Caco-2 (cell line): ENCODE data around the gene NTN5. TPM values are rescaled to one million over a fixed set of nuclear protein-coding genes. Genes with fewer than 3 reads are reported as not detected.
A peak's percentile ranks its signal among the peaks of the same experiment; 100 is the strongest.

Experiments
- BruUV-seq: library from RNA; stranded (reverse); fragments of 400-500 nt; replicated peaks from 2 replicates; lab custom pipeline; 2021; lab: Mats Ljungman, UMichigan
- CTCF ChIA-PET: fragments of 300-600 bp; sonication (Branson Sonifier 250); formaldehyde crosslinking; loops from one replicate; lab custom pipeline; 2022; ENCODE audit warnings: antibody characterized with exemption; lab: Charles Lee
- POLR2A ChIA-PET: fragments of 300-600 bp; sonication (Branson Sonifier 250); formaldehyde crosslinking; loops from one replicate; lab custom pipeline; 2022; ENCODE audit warnings: antibody characterized with exemption; lab: Charles Lee
- DNase-seq, 2 experiments: peaks; one replicate each; pipeline versions ENCODE4 v3.0.0 to v3.0.0-alpha.2; 2020 to 2022
- H3K27me3 ChIP-seq: replicated peaks from 2 replicates; pipeline ENCODE4 v1.6.0; 2011; ENCODE audit warnings: low read length; ENCODE audit not compliant: control insufficient read depth, insufficient read depth
- H3K36me3 ChIP-seq: 2 replicates; pipeline ENCODE4 v1.5.1; 2011; ENCODE audit warnings: low read length; ENCODE audit not compliant: control insufficient read depth, insufficient read depth
- H3K4me1 ChIP-seq: fragments of 250-450 bp; sonication (Bioruptor Pico); 2 replicates; pipeline ENCODE4 v1.5.1; 2020; ENCODE audit warnings: mild to moderate bottlenecking
- H3K4me3 ChIP-seq: 2 replicates; pipeline ENCODE4 v1.5.1; 2011; ENCODE audit warnings: low read depth, mild to moderate bottlenecking, control low read depth, low read length
- H3K9me3 ChIP-seq: fragments of 250-450 bp; sonication (Bioruptor Pico); 2 replicates; pipeline ENCODE4 v1.5.1; 2020; ENCODE audit warnings: mild to moderate bottlenecking, moderate library complexity
- H3K27ac Mint-ChIP-seq: one replicate; pipeline ENCODE4 v1.8.0; 2022; ENCODE audit warnings: mixed read lengths; ENCODE audit not compliant: unreplicated experiment
- H3K27me3 Mint-ChIP-seq: one replicate; pipeline ENCODE4 v1.8.0; 2022; ENCODE audit warnings: mixed read lengths; ENCODE audit not compliant: insufficient read depth, unreplicated experiment
- H3K36me3 Mint-ChIP-seq: one replicate; pipeline ENCODE4 v1.8.0; 2022; ENCODE audit warnings: mild to moderate bottlenecking, mixed read lengths; ENCODE audit not compliant: insufficient read depth, unreplicated experiment
- H3K4me1 Mint-ChIP-seq: one replicate; pipeline ENCODE4 v1.8.0; 2022; ENCODE audit warnings: low read depth, mixed read lengths; ENCODE audit not compliant: unreplicated experiment
- H3K4me3 Mint-ChIP-seq: one replicate; pipeline ENCODE4 v1.8.0; 2022; ENCODE audit warnings: mild to moderate bottlenecking, moderate library complexity, mixed read lengths; ENCODE audit not compliant: unreplicated experiment
- H3K9me3 Mint-ChIP-seq: one replicate; pipeline ENCODE4 v1.8.0; 2022; ENCODE audit warnings: mixed read lengths; ENCODE audit not compliant: unreplicated experiment
- intact Hi-C: fragments of 100-400 bp; cut with micrococcal nuclease; formaldehyde crosslinking; loops from one replicate; pipeline ENCODE4 v1.10.0; 2022; ENCODE audit not compliant: unreplicated experiment
- total RNA-seq: library from RNA; stranded (reverse); gene quantifications from 2 replicates; pipeline ENCODE4 v1.2.3, GENCODE V29; 2022
- TF ChIP-seq, protein P1 (sequence below), 2 experiments: fragments of 200-600 bp in 1 of 2; IDR thresholded peaks; 1 replicate in 1 of 2; 2 replicates in 1 of 2; pipeline versions ENCODE4 v1.5.1 to v1.8.0; 2011 to 2022; ENCODE audit warnings: antibody characterized with exemption in 1 of 2, control low read depth in 1 of 2, inconsistent platforms in 1 of 2, low read depth in 1 of 2, low read length in 1 of 2, mild to moderate bottlenecking in 1 of 2, moderate library complexity in 1 of 2; ENCODE audit not compliant: insufficient read depth in 1 of 2, severe bottlenecking in 1 of 2, unreplicated experiment in 1 of 2

NTN5 gene
- total RNA-seq, 1 experiment from 2014 or later = 0.34 TPM

DNA sequence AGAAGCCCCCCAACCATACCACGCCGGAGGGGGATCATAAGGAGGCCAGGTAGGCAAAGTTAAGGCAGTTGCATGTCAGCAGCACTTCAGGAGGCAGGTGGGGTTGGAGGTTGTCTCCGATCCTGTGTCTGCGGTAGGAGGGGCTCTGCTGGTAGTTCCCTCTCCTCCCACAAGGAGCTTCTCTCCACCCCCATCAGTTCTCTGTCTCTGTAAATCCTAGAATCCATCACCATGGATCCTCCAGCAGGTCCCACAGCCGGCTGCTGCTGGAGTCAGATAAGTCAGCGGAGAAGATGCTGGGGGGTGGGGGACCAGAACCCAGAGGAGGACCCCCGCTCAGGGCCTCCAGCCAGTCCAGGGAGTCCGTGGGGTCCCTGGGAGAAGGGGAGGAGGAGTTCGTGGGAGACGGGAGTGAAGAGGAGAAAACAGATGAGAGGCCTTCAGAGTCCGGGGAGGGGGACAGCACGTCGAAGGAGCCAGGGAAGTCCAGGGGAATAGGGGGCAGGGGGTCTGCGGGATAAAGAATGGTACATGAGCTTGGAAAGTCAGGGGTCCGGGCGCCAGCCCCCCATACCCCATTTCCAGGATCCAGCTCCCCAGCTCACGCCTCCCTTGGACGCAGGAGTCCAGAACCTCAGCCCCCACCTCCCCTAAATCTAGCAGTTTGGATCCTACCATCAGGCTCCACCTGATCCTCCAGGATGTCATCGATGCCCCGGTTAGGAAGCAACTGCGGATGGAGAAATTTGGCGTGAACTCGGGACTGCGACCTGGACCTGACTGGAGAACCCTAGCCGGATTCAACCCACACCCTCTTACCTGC, 40.4 kb upstream of the NTN5 start:
- H3K4me3 ChIP-seq = peak overlapping the region; percentile 74
- Mint-ChIP-seq H3K4me1 (peaks cover 25% of the 10 kb centered on the region), H3K36me3 (peaks cover 27% of the 10 kb centered on the region), H3K27ac (peak overlapping the region; percentile 90), H3K9me3 (no peaks in the 10 kb centered on the region), H3K27me3 (no peaks in the 10 kb centered on the region), H3K4me3 (peak overlapping the region; percentile 84)
- no peaks in the 10 kb centered on the region for H3K27me3 ChIP-seq
- H3K9me3 ChIP-seq = peaks cover 7% of the 10 kb centered on the region; the same call in 1 of the 2 replicates
- H3K36me3 ChIP-seq = no peaks in the 10 kb centered on the region
- intact Hi-C loops = loop anchor here (5.0 kb wide), 1 partner anchor 36 kb away; no protein-coding TSS in a partner anchor
- H3K4me1 ChIP-seq = peaks cover 16% of the 10 kb centered on the region
- TF ChIP-seq, protein P1, sequence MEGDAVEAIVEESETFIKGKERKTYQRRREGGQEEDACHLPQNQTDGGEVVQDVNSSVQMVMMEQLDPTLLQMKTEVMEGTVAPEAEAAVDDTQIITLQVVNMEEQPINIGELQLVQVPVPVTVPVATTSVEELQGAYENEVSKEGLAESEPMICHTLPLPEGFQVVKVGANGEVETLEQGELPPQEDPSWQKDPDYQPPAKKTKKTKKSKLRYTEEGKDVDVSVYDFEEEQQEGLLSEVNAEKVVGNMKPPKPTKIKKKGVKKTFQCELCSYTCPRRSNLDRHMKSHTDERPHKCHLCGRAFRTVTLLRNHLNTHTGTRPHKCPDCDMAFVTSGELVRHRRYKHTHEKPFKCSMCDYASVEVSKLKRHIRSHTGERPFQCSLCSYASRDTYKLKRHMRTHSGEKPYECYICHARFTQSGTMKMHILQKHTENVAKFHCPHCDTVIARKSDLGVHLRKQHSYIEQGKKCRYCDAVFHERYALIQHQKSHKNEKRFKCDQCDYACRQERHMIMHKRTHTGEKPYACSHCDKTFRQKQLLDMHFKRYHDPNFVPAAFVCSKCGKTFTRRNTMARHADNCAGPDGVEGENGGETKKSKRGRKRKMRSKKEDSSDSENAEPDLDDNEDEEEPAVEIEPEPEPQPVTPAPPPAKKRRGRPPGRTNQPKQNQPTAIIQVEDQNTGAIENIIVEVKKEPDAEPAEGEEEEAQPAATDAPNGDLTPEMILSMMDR (IDR thresholded peaks at IDR 0.05; ENCODE audit: insufficient read depth in 1 of 2, low read depth in 1 of 2, low read length in 1 of 2, severe bottlenecking in 1 of 2, unreplicated experiment in 1 of 2) = peak; percentile 31 to 35
- CTCF ChIA-PET = interaction anchor here (1.0 to 3.3 kb wide), 11 partner anchors 12 to 392 kb away, joined by 3 to 37 read pairs (median 6); partner anchors contain the start of genes CA11 and FUT2
- POLR2A ChIA-PET = interaction anchor here (0.6 to 1.7 kb wide), 9 partner anchors 12 to 280 kb away, joined by 3 to 12 read pairs (median 4); partner anchors contain the start of genes CA11, FUT2, PPP1R15A and RUVBL2
- BruUV-seq = TSS peak; percentile 25
- peak; percentile 56 to 64 for DNase-seq

DNA sequence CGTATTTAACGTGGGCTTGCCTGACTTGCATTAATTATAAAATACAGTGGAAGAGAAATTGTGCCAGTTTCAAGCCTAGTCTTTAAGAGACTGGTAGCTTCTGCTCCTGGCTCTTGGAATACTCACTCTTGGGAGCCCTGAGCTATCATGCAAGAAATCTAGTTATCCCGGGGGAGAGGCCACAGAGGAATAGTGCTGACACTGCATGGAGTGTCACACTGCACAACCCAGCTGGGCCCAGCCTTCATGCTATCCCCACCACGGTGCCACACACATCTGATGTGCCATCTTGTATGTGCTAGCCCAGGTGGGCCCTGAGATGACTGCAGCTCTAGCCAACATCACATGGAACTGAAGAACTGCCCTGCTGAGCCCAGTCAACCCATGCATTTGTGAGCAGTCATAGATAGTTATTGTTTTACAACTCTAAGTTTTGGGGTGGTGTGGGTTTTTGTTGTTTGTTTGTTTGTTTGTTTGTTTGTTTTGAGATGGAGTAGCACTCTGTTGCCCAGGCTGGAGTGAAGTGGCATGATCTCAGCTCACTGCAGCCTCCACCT, 38.4 kb upstream of the NTN5 start:
- Histone ChIP-seq H3K36me3 (no peaks in the 10 kb centered on the region), H3K4me1 (peaks cover 16% of the 10 kb centered on the region), H3K4me3 (no peak overlapping the region), H3K9me3 (peaks cover 7% of the 10 kb centered on the region; the same call in 1 of the 2 replicates), H3K27me3 (no peaks in the 10 kb centered on the region)
- Mint-ChIP-seq H3K36me3 (peaks cover 28% of the 10 kb centered on the region), H3K27ac (no peak overlapping the region), H3K4me1 (peaks cover 18% of the 10 kb centered on the region), H3K27me3 (no peaks in the 10 kb centered on the region), H3K4me3 (no peak overlapping the region), H3K9me3 (no peaks in the 10 kb centered on the region)
- no TSS peak for BruUV-seq
- no peak for DNase-seq
- POLR2A ChIA-PET = no interaction called here
- intact Hi-C loops = loop anchor here (5.0 kb wide), 1 partner anchor 34 kb away; no protein-coding TSS in a partner anchor
- CTCF ChIA-PET = no interaction called here
- TF ChIP-seq, protein P1 (IDR thresholded peaks at IDR 0.05; ENCODE audit: insufficient read depth in 1 of 2, low read depth in 1 of 2, low read length in 1 of 2, severe bottlenecking in 1 of 2, unreplicated experiment in 1 of 2) = no peak

DNA sequence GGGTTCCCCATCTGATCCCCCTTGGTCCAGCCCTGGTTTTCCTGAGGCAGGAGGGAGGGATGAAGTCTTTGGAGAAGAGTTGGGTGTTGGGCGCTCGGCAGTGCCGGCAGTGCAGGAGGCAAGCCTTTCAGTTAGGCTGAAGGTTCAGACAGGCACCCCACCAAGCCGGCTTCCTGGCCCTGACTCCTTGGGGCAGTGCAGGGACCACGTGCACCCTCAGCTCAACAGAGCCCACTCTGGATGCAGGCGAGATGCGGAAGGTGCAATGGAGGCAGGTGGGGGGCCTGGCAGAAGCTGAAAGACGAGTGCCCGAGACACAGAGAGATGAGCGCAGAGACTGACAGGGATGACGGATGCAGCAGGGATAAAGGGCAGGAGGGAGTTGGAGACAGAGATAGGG, 35.7 kb upstream of the NTN5 start:
- Histone ChIP-seq H3K4me1 (peaks cover 7% of the 10 kb centered on the region), H3K9me3 (peaks cover 7% of the 10 kb centered on the region; the same call in 1 of the 2 replicates), H3K4me3 (no peak overlapping the region), H3K36me3 (no peaks in the 10 kb centered on the region), H3K27me3 (no peaks in the 10 kb centered on the region)
- DNase-seq = no peak
- Mint-ChIP-seq H3K36me3 (peaks cover 37% of the 10 kb centered on the region), H3K27me3 (no peaks in the 10 kb centered on the region), H3K4me1 (peaks cover 7% of the 10 kb centered on the region), H3K9me3 (no peaks in the 10 kb centered on the region), H3K27ac (no peak overlapping the region), H3K4me3 (no peak overlapping the region)
- intact Hi-C loops = no loop called here
- BruUV-seq = no TSS peak
- CTCF ChIA-PET = no interaction called here
- TF ChIP-seq, protein P1 (IDR thresholded peaks at IDR 0.05; ENCODE audit: insufficient read depth in 1 of 2, low read depth in 1 of 2, low read length in 1 of 2, severe bottlenecking in 1 of 2, unreplicated experiment in 1 of 2) = no peak
- POLR2A ChIA-PET = no interaction called here
